Trophoblast cell (in vitro differentiated cells and primary cell): ENCODE measurements around the gene RNLS.

ENCODE experiments used
- DNase-seq, 2 donors: peaks; one replicate each; pipeline ENCODE4 v3.0.0-alpha.2; 2016
- H2AFZ ChIP-seq: 2 replicates; pipeline ENCODE4 v1.6.1; 2013; ENCODE audit warnings: low read length, moderate library complexity, mild to moderate bottlenecking; ENCODE audit not compliant: insufficient read depth, poor library complexity
- H2AK5ac ChIP-seq: 2 replicates; pipeline ENCODE4 v1.6.1; 2013; ENCODE audit warnings: mild to moderate bottlenecking, low read length
- H2BK120ac ChIP-seq: 2 replicates; pipeline ENCODE4 v1.6.1; 2013; ENCODE audit warnings: low read length, mild to moderate bottlenecking, moderate library complexity; ENCODE audit not compliant: insufficient read depth, poor library complexity
- H2BK12ac ChIP-seq: 2 replicates; pipeline ENCODE4 v1.6.1; 2013; ENCODE audit warnings: mild to moderate bottlenecking, low read length, moderate library complexity
- H2BK5ac ChIP-seq: 2 replicates; pipeline ENCODE4 v1.6.1; 2013; ENCODE audit warnings: low read length, low read depth, moderate library complexity, mild to moderate bottlenecking; ENCODE audit not compliant: poor library complexity
- H3K14ac ChIP-seq: 2 replicates; pipeline ENCODE4 v1.6.1; 2013; ENCODE audit warnings: mild to moderate bottlenecking, low read length
- H3K18ac ChIP-seq: 2 replicates; pipeline ENCODE4 v1.6.1; 2013; ENCODE audit warnings: mild to moderate bottlenecking, low read length
- H3K23ac ChIP-seq: 2 replicates; pipeline ENCODE4 v1.6.1; 2013; ENCODE audit warnings: low read length
- H3K27ac ChIP-seq: 2 replicates; pipeline ENCODE4 v1.5.1; 2013; ENCODE audit warnings: low read depth, mild to moderate bottlenecking, inconsistent platforms, low read length, moderate library complexity
- H3K27me3 ChIP-seq: 2 replicates; pipeline ENCODE4 v1.6.1; 2013; ENCODE audit warnings: inconsistent platforms, mild to moderate bottlenecking, low read length, moderate library complexity; ENCODE audit not compliant: insufficient read depth
- H3K36me3 ChIP-seq, 2 experiments: 1 replicate in 1 of 2; 2 replicates in 1 of 2; pipeline ENCODE4 v1.6.1; 2013; ENCODE audit warnings: low read length in 2 of 2, mild to moderate bottlenecking in 2 of 2, moderate library complexity in 1 of 2; ENCODE audit not compliant: insufficient read depth in 2 of 2, control insufficient read depth in 1 of 2
- H3K4ac ChIP-seq: 2 replicates; pipeline ENCODE4 v1.6.1; 2013; ENCODE audit warnings: low read depth, mild to moderate bottlenecking, low read length, moderate library complexity
- H3K4me1 ChIP-seq, 2 experiments: 1 replicate in 1 of 2; 2 replicates in 1 of 2; pipeline ENCODE4 v1.6.1; 2013; ENCODE audit warnings: low read length in 2 of 2, mild to moderate bottlenecking in 2 of 2, moderate library complexity in 1 of 2; ENCODE audit not compliant: insufficient read depth in 2 of 2, control insufficient read depth in 1 of 2
- H3K4me2 ChIP-seq: 2 replicates; pipeline ENCODE4 v1.6.1; 2013; ENCODE audit warnings: inconsistent platforms, mild to moderate bottlenecking, low read length, moderate library complexity
- H3K4me3 ChIP-seq: 2 replicates; pipeline ENCODE4 v1.5.1; 2013; ENCODE audit warnings: mild to moderate bottlenecking, low read depth, low read length, inconsistent platforms
- H3K79me1 ChIP-seq: one replicate; pipeline ENCODE4 v1.6.1; 2013; ENCODE audit warnings: low read length
- H3K79me2 ChIP-seq: 2 replicates; pipeline ENCODE4 v1.6.1; 2013; ENCODE audit warnings: low read length, mild to moderate bottlenecking; ENCODE audit not compliant: control insufficient read depth, insufficient read depth, poor library complexity
- H3K9ac ChIP-seq: 2 replicates; pipeline ENCODE4 v1.6.1; 2013; ENCODE audit warnings: mild to moderate bottlenecking, low read length
- H3K9me3 ChIP-seq: 2 replicates; pipeline ENCODE4 v1.6.1; 2013; ENCODE audit warnings: low read depth, mild to moderate bottlenecking, control low read depth, inconsistent platforms, low read length; ENCODE audit not compliant: insufficient read depth
- H4K12ac ChIP-seq: 2 replicates; pipeline ENCODE4 v1.6.1; 2013; ENCODE audit warnings: low read depth, mild to moderate bottlenecking, low read length, moderate library complexity
- H4K8ac ChIP-seq: 2 replicates; pipeline ENCODE4 v1.6.1; 2013; ENCODE audit warnings: low read depth, mild to moderate bottlenecking, low read length, moderate library complexity
- H4K91ac ChIP-seq: one replicate; pipeline ENCODE4 v1.6.1; 2013; ENCODE audit warnings: low read depth, mild to moderate bottlenecking, low read length, moderate library complexity
- WGBS: extraction: QIAGEN DNeasy Blood & Tissue Kit; methylation state at CpG from one replicate; pipeline ENCODE4 v1.1.7; 2013; ENCODE audit warnings: missing lambda C conversion rate; ENCODE audit not compliant: insufficient read length, insufficient coverage; ENCODE audit errors: extremely low coverage; 5-methylcytosine and 5-hydroxymethylcytosine counted together

RNLS gene

GRCh38 chr10:88515235-88515634, 67.9 kb downstream of the RNLS start:
- Histone ChIP-seq H3K9ac (no peak overlapping the region), H2BK12ac (no peak overlapping the region), H4K12ac (no peak overlapping the region), H3K18ac (no peak overlapping the region), H3K79me1 (peaks cover 1% of the 10 kb centered on the region), H3K27ac (no peak overlapping the region), H3K23ac (no peak overlapping the region), H3K4me2 (no peak overlapping the region), H3K14ac (no peak overlapping the region), H2AK5ac (no peak overlapping the region), H3K4me3 (no peak overlapping the region), H3K4ac (no peak overlapping the region), H3K36me3 (no peaks in the 10 kb centered on the region), H2AFZ (no peak overlapping the region), H2BK5ac (no peak overlapping the region), H3K9me3 (no peaks in the 10 kb centered on the region), H4K8ac (no peak overlapping the region), H3K4me1 (no peaks in the 10 kb centered on the region), H3K27me3 (no peaks in the 10 kb centered on the region), H2BK120ac (no peak overlapping the region), H4K91ac (no peak overlapping the region), H3K79me2 (no peaks in the 10 kb centered on the region)
- peak in 1 of 2 donors; percentile 27 for DNase-seq
- WGBS: no CpG with 5 or more reads among the region's 1 CpG

DNA sequence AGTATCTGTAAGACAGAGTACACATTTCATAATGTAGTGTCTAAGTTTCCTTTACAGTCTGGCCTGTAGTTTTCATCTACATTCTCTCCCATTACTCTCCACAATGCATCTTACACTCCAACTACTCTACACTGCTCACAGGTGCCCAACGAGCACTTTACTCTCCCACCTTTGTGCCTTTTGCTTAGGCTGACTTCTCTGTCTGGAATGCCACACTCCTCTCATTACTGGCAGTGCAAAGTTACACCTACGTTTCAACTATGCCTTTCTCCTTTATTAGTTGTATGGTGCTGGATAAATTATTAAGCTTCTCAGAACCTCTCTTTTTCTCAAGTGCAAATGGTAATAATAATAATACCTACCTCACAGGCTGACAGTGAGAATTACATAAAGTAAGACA, 70.5 kb downstream of the RNLS start:
- Histone ChIP-seq H3K79me1 (no peaks in the 10 kb centered on the region), H3K4ac (no peak overlapping the region), H4K91ac (no peak overlapping the region), H2BK5ac (no peak overlapping the region), H3K23ac (no peak overlapping the region), H3K4me3 (no peak overlapping the region), H3K4me2 (no peak overlapping the region), H2BK120ac (no peak overlapping the region), H2AK5ac (no peak overlapping the region), H3K18ac (no peak overlapping the region), H3K9ac (peak overlapping the region; percentile 53), H2AFZ (no peak overlapping the region), H2BK12ac (no peak overlapping the region), H3K4me1 (no peaks in the 10 kb centered on the region), H3K14ac (no peak overlapping the region), H3K36me3 (no peaks in the 10 kb centered on the region), H3K79me2 (no peaks in the 10 kb centered on the region), H3K9me3 (no peaks in the 10 kb centered on the region), H3K27ac (no peak overlapping the region), H3K27me3 (no peaks in the 10 kb centered on the region), H4K12ac (no peak overlapping the region), H4K8ac (no peak overlapping the region)
- no CpG with 5 or more reads among the region's 2 CpGs for WGBS
- no peak for DNase-seq

- H4K12ac ChIP-seq: no peak overlapping the region
- DNase-seq: no peak
- no peak overlapping the region for H3K18ac ChIP-seq
- no peaks in the 10 kb centered on the region for H3K79me1 ChIP-seq
- H3K27ac ChIP-seq: no peak overlapping the region
- no peak overlapping the region for H2BK5ac ChIP-seq
- no peak overlapping the region for H3K9ac ChIP-seq
- H4K91ac ChIP-seq: no peak overlapping the region
- no peak overlapping the region for H4K8ac ChIP-seq
- H3K4me2 ChIP-seq: no peak overlapping the region
- H2AFZ ChIP-seq: no peak overlapping the region
- H3K27me3 ChIP-seq: no peaks in the 10 kb centered on the region
- no peak overlapping the region for H3K23ac ChIP-seq
- H3K9me3 ChIP-seq: no peaks in the 10 kb centered on the region
- H3K36me3 ChIP-seq: no peaks in the 10 kb centered on the region
- no peak overlapping the region for H2BK120ac ChIP-seq
- WGBS: no CpG with 5 or more reads among the region's 3 CpGs
- H3K4ac ChIP-seq: no peak overlapping the region
- H3K79me2 ChIP-seq: no peaks in the 10 kb centered on the region
- no peaks in the 10 kb centered on the region for H3K4me1 ChIP-seq
- H3K4me3 ChIP-seq: no peak overlapping the region
- no peak overlapping the region for H2AK5ac ChIP-seq
- H3K14ac ChIP-seq: no peak overlapping the region
- no peak overlapping the region for H2BK12ac ChIP-seq
Measured at GRCh38 chr10:88508796-88509195, 74.3 kb downstream of the RNLS start.

DNA sequence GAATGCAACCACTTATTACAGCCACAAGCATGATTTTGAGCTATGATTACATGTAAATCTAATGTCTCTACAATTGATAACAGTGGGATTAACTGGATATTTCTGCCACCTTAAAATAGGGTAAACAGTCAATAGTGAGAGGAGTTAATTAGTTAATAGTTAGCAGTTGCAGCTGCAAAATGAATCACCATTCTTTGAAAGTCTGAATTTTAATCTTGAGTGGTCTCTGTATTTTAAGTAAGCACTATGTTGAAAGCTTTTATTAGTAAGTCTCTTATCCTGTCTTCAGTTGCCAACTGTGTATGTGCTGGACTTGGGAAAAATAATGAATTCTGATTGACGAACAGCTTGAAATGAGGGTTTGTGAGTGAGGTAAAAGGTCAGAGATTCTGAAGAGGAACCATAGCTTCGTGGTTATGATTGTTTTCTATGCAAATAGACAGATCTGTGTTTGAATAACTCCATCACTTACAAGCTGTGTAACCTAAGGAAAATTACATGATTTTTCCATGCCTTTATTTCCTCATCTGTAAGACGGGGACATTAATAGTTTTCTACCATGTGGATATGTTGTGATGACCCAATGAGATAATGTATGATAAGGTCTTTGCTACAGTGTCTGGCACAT, 75.2 kb downstream of the RNLS start:
- Histone ChIP-seq H3K4me3 (no peak overlapping the region), H3K23ac (no peak overlapping the region), H3K4me2 (no peak overlapping the region), H3K79me1 (no peaks in the 10 kb centered on the region), H3K4me1 (no peaks in the 10 kb centered on the region), H2BK12ac (no peak overlapping the region), H3K18ac (no peak overlapping the region), H3K36me3 (no peaks in the 10 kb centered on the region), H2BK120ac (no peak overlapping the region), H3K9me3 (no peaks in the 10 kb centered on the region), H3K27ac (no peak overlapping the region), H3K27me3 (no peaks in the 10 kb centered on the region), H2BK5ac (no peak overlapping the region), H4K91ac (no peak overlapping the region), H2AK5ac (no peak overlapping the region), H4K8ac (no peak overlapping the region), H2AFZ (no peak overlapping the region), H3K14ac (no peak overlapping the region), H3K4ac (no peak overlapping the region), H3K9ac (no peak overlapping the region), H3K79me2 (no peaks in the 10 kb centered on the region), H4K12ac (no peak overlapping the region)
- no peak for DNase-seq
- WGBS: no CpG with 5 or more reads among the region's 3 CpGs
